GM10847 (cell line): ENCODE data around the gene SGSM2.
A peak's percentile ranks its signal among the peaks of the same experiment; 100 is the strongest.

ENCODE experiments used
- POLR2A ChIP-seq: IDR thresholded peaks from 2 replicates; pipeline ENCODE4 v1.6.1; 2011; ENCODE audit not compliant: insufficient read length; ENCODE audit errors: extremely low read depth

The SGSM2 gene

GRCh38 chr17:2396568-2397246, 59.4 kb downstream of the SGSM2 start:
- TF ChIP-seq POLR2A: peak; percentile 6

- no peak for TF ChIP-seq POLR2A
These were observed 60.2 kb downstream of the SGSM2 start for GRCh38 chr17:2397247-2398171.

- TF ChIP-seq POLR2A: no peak
These were observed 60.9 kb downstream of the SGSM2 start for GRCh38 chr17:2398182-2398581.

- TF ChIP-seq POLR2A: no peak
These were observed 61.6 kb downstream of the SGSM2 start for GRCh38 chr17:2398655-2399571.

GRCh38 chr17:2399572-2400473, 62.5 kb downstream of the SGSM2 start:
- TF ChIP-seq POLR2A: peak; percentile 57

GRCh38 chr17:2400474-2400866, 63.2 kb downstream of the SGSM2 start:
- no peak for TF ChIP-seq POLR2A

- no peak for TF ChIP-seq POLR2A
These were observed 63.6 kb downstream of the SGSM2 start, which contains the start of gene MNT for GRCh38 chr17:2400877-2401425. Gene MNT, minus strand, starts transcription at chr17:2401060. Its CDS starts 348 bp downstream, at chr17:2400712.

- TF ChIP-seq POLR2A: no peak
These were observed 64.3 kb downstream of the SGSM2 start for GRCh38 chr17:2401426-2402221.

GRCh38 chr17:2402544-2402943, 65.2 kb downstream of the SGSM2 start:
- no peak for TF ChIP-seq POLR2A

- no peak for TF ChIP-seq POLR2A
These were observed 65.7 kb downstream of the SGSM2 start for GRCh38 chr17:2403044-2403443.

- no peak for TF ChIP-seq POLR2A
These were observed 68.1 kb downstream of the SGSM2 start for GRCh38 chr17:2405247-2405926.

- no peak for TF ChIP-seq POLR2A
These were observed 69.1 kb downstream of the SGSM2 start for GRCh38 chr17:2406271-2406902.
